Measurements from ENCODE around the gene PTPRN2.

PTPRN2 gene

DNA sequence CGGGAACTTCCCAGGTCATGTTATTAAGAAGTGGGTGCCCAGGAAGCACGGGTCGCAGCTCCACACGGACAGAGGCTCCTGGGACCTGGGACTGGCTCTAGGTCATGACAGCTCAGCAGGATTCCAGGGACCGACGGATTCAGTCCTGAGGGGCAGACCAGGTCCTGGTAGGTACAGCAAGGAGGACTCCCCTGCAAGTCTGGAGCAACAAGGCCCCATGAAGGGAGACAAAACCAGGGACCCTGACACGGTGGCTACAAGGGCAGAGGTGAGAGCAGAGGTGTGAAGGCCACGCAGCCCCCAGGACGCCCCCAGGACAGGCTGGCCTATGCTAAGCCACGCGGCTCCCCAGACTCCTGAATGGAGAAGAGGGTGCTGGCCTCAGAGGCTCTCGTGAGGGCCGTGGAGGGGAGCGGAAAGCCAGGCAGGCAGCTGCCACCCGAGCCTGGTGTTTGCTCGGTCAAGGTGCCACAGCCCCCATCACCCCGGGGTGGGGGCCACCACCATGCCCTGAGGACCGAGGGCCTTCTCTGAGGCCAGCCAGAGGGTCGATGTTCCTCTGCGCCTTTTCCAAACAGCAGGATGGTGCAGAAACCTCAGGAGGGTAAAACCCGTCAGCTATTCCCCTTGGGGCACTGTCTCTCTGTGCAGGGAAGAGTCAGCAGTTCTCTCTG lies 348.9 kb downstream of the PTPRN2 start:
- no peak for TF ChIP-seq POLR2A (IDR thresholded peaks at IDR 0.05; ENCODE audit: extremely low read depth, insufficient read length)
- TF ChIP-seq MYC (IDR thresholded peaks at IDR 0.05; ENCODE audit: low read depth, low read length): no peak
- TF ChIP-seq, protein P1, sequence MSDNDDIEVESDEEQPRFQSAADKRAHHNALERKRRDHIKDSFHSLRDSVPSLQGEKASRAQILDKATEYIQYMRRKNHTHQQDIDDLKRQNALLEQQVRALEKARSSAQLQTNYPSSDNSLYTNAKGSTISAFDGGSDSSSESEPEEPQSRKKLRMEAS (IDR thresholded peaks at IDR 0.05; ENCODE audit: low read depth, low read length): no peak
- TF ChIP-seq, protein P2, sequence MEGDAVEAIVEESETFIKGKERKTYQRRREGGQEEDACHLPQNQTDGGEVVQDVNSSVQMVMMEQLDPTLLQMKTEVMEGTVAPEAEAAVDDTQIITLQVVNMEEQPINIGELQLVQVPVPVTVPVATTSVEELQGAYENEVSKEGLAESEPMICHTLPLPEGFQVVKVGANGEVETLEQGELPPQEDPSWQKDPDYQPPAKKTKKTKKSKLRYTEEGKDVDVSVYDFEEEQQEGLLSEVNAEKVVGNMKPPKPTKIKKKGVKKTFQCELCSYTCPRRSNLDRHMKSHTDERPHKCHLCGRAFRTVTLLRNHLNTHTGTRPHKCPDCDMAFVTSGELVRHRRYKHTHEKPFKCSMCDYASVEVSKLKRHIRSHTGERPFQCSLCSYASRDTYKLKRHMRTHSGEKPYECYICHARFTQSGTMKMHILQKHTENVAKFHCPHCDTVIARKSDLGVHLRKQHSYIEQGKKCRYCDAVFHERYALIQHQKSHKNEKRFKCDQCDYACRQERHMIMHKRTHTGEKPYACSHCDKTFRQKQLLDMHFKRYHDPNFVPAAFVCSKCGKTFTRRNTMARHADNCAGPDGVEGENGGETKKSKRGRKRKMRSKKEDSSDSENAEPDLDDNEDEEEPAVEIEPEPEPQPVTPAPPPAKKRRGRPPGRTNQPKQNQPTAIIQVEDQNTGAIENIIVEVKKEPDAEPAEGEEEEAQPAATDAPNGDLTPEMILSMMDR (IDR thresholded peaks at IDR 0.05; ENCODE audit: low read depth, low read length): no peak
- no peak for DNase-seq (ENCODE audit: low read depth)

DNA sequence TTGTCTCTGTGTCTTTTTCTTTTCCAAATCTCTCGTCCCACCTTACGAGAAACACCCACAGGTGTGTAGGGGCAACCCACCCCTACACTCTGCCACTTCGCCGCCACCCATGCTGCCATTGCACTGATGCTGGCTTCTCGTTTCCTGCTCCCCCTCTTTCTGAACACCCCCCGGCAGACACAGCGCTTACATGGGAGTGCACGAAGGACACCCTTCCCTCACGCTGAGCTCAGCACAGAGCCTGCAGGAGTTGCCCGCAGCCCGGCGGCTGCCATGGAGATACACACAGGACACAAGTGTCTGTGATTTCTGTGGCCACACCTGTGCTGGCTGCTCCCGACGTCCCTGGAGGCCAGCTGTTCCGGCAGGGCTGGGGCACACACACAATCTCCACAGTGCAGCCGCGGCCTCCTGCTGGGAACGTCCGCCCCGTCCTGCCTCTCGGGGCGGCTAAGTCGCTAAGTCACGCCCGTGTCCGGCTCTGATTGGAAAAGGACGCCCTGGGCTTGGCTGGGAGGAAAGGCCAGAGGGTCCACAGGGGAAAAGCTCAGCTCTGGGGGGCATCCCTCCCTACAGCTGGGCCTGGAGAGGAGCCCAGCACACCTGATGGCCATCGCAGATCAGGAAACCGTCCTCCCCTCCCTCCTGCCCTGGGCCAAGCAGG lies 349.8 kb downstream of the PTPRN2 start:
- TF ChIP-seq POLR2A (IDR thresholded peaks at IDR 0.05; ENCODE audit: extremely low read depth, insufficient read length) (no peak), MYC (IDR thresholded peaks at IDR 0.05; ENCODE audit: low read depth, low read length) (no peak)
- TF ChIP-seq, protein P2 (IDR thresholded peaks at IDR 0.05; ENCODE audit: low read depth, low read length): no peak
- TF ChIP-seq, protein P1 (IDR thresholded peaks at IDR 0.05; ENCODE audit: low read depth, low read length): no peak
- DNase-seq (ENCODE audit: low read depth): no peak
- H3K4me3 ChIP-seq (ENCODE audit: low read depth, low read length): no peak overlapping the region

More for the DNA sequence above, 348.9 kb downstream of the PTPRN2 start:
- no peak overlapping the region for H3K4me3 ChIP-seq (ENCODE audit: low read depth, low read length)

DNA sequence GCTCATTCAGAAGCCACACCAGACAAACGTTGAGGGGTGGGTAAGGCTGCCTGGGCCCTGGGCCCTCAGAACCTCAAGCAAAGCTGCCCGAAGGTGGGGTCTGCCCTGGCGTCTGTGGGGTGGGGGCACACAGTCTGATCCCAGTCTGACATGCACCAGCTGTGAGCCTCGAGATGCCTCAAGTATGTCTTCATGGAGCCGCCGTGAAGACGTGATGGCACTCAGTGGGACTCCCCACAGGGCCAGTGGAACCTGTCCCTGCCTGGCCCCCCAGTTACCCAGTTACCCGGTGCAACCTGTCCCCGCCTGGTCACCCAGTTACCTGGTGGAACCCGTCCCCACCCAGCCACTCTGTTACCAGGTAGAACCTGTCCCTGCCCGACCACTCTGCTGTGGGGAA lies 351.2 kb downstream of the PTPRN2 start:
- no peak for DNase-seq (ENCODE audit: low read depth)
- no peak overlapping the region for H3K4me3 ChIP-seq (ENCODE audit: low read depth, low read length)
- TF ChIP-seq POLR2A (IDR thresholded peaks at IDR 0.05; ENCODE audit: extremely low read depth, insufficient read length): no peak
- TF ChIP-seq, protein P1 (IDR thresholded peaks at IDR 0.05; ENCODE audit: low read depth, low read length): no peak
- TF ChIP-seq, protein P2 (IDR thresholded peaks at IDR 0.05; ENCODE audit: low read depth, low read length): no peak
- no peak for TF ChIP-seq MYC (IDR thresholded peaks at IDR 0.05; ENCODE audit: low read depth, low read length)

DNA sequence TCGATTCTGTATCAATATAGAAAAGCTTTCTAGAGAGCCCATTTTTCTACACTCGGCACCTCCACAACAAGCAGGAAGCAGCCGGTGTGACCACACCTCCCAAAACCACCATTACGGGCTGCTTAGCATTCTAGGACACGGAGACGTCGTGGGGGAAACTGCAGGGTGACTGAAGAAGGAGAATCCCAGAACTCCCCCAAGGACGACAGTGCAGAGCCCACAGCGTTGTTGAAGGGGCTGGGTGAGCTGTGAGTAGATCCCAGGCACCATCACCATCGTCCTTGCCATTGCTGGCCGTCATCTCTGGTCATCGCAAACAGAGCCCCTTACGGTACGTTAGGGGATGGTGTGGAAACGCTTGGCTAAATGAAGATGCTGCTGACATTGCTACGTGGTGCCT lies 351.8 kb downstream of the PTPRN2 start:
- TF ChIP-seq, protein P2 (IDR thresholded peaks at IDR 0.05; ENCODE audit: low read depth, low read length): no peak
- TF ChIP-seq MYC (IDR thresholded peaks at IDR 0.05; ENCODE audit: low read depth, low read length): no peak
- TF ChIP-seq, protein P1 (IDR thresholded peaks at IDR 0.05; ENCODE audit: low read depth, low read length): no peak
- TF ChIP-seq POLR2A (IDR thresholded peaks at IDR 0.05; ENCODE audit: extremely low read depth, insufficient read length): no peak
- DNase-seq (ENCODE audit: low read depth): no peak
- no peak overlapping the region for H3K4me3 ChIP-seq (ENCODE audit: low read depth, low read length)

DNA sequence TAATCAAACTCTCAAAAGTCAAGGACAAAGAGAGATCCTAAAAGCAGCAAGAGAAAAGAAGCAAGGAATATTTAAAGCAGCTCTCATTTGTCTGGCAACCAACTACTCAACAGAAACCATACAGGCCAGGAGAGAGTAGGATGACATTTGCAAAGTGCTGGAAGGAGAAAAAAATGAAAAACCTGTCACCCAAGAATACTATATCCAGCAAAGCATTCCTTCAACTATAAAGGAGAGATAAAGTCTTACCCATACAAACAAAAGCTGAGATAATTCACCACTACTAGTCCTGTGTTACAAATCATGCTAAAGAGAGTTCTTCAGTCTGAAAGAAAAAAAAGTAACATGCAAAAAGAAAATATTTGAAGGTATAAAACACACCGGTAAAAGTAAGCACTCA lies 357.7 kb downstream of the PTPRN2 start:
- DNase-seq (ENCODE audit: low read depth): no peak
- no peak overlapping the region for H3K4me3 ChIP-seq (ENCODE audit: low read depth, low read length)
- TF ChIP-seq MYC (IDR thresholded peaks at IDR 0.05; ENCODE audit: low read depth, low read length) (no peak), POLR2A (IDR thresholded peaks at IDR 0.05; ENCODE audit: extremely low read depth, insufficient read length) (no peak)
- TF ChIP-seq, protein P2 (IDR thresholded peaks at IDR 0.05; ENCODE audit: low read depth, low read length): no peak
- TF ChIP-seq, protein P1 (IDR thresholded peaks at IDR 0.05; ENCODE audit: low read depth, low read length): no peak
